ENCODE data around the gene GDPD5.

GDPD5 gene

DNA sequence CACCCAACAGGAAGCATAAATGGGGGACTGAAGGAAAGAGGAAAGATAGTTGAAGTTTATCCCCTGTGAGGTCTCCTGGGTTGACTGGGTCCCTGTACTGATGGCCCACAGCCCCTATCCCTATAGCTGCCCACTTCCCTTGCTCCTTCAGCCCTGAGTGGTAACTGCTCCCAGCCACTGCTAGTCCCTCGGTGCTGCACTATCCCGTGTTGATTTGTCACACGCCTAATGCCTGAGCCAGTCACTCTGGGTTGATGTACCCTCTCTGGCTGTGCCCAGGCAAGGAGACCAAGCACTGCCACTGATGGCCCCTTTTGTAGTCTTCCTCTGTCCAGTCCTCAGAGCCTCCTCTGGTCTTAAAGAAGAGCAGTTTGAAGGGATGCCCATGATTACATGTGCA, 9.6 kb downstream of the GDPD5 start:
- no peak for DNase-seq (ENCODE audit: low spot score)
- FAIRE-seq, result no peak

DNA sequence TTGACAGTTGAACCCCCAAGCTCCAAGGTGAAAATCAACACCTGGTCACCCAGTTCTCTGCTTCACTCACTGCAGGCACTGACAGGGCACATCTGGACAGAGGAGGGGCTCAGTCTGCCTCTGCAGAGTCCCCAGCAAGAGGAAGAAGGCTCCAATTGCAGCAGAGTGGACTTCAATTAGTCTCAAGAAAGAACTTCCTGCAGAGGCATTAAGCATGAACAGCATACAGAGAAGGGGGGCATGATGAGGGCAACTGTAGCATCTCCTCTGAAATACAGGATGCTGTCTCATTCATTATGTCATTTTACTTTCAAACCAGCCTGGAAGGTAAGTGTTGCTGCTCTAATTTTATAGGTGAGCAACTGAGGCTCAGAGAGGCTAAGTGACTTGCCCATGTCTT, 11.1 kb downstream of the GDPD5 start:
- FAIRE-seq, result no peak
- DNase-seq (ENCODE audit: low spot score), result no peak

DNA sequence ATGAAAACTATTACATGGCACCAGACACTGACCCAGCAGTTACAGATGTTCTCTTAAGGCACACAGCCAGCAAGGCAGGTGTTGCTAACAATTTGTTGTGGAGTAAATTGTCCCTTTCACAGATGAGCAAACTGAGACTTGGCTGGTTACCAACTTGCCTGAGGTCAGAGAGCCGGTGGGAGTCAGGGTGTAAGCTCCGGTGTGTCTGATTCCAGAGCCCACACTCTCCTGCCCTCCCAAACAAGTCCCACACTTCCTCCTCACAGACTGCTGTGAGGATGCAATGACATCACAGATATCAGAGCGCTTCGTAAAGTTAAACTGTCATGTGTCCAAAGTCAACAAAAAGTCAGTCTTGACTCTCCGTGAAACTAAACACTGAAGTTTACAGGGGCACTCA, 12.5 kb downstream of the GDPD5 start:
- DNase-seq (ENCODE audit: low spot score) (no peak), FAIRE-seq (no peak)

DNA sequence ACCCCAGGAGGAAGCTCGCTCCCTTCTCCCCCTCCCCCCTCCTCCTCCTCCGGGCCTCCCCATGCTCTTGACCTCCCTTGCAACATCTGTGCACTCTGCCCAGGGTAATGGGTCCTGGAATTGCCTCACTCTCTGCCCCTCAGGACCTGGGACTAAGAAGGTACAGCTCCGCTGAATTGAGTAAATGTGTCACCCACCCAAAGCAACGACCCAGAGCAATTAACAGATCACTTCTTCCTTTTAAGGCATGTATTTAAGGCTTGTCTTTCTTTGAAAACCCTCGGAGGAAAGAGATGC, 15.1 kb downstream of the GDPD5 start:
- DNase-seq (ENCODE audit: low spot score) (no peak), FAIRE-seq (no peak)

- FAIRE-seq (no peak), DNase-seq (ENCODE audit: low spot score) (no peak)
Measured at GRCh38 chr11:75510004-75510722, 15.6 kb downstream of the GDPD5 start.

DNA sequence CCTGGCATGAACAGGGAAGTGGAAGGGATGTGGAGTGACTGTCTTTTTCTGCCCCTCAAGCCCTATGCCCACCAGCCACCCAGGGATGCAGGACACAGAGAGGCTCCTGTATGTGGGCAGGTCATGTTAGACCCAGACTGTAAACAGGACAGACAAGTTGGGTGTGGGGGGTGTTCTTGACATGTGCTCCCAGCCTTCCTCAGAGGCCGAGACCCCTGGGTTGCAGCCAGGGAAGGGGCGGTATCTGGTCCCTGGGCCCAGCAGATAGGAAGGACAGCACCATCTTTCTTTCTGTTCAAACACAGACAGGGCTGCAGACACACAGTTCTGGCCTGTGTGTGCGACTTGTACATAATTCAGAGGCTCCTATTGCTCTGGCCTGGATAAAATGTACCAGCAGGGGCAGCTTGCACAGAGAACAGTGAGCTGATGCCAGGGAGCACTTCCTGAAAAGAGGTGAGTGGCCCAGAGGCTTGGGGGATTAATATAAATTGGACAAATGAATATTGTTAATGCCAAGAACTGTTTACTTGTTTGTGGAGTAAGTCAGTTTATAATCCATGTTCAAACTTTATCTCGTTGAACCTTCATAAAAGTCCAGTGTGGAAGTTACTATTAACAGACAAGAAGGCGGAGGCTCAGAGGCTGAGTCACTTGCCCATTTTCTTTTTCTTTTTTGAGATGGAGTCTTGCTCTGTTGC, 16.6 kb downstream of the GDPD5 start:
- DNase-seq (ENCODE audit: low spot score) (no peak), FAIRE-seq (no peak)

- FAIRE-seq (no peak), DNase-seq (ENCODE audit: low spot score) (no peak)
Measured at GRCh38 chr11:75508051-75508561, 17.6 kb downstream of the GDPD5 start.

- DNase-seq (ENCODE audit: low spot score), result no peak
- FAIRE-seq, result no peak
Measured at GRCh38 chr11:75507571-75507970, 18.2 kb downstream of the GDPD5 start.

DNA sequence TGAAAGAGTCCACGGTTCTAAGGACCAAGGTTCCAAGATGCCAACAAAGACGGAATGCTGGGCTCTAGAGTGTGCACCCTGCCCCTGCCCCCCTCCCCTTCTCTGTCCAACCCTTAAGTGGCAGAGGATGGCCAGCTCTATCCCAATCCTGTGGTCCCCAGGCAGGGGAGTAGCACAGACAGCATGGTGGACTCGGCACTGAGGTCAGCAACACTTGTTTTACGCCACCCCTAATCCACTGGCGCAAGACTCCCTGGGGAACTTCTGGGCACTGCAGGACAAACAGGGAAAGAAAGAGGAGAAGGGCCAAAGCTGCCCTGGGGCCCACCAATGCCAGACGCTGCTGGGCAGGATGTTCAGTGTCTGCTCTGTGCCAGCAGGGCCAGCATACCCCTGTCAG, 18.9 kb downstream of the GDPD5 start:
- FAIRE-seq, result no peak

DNA sequence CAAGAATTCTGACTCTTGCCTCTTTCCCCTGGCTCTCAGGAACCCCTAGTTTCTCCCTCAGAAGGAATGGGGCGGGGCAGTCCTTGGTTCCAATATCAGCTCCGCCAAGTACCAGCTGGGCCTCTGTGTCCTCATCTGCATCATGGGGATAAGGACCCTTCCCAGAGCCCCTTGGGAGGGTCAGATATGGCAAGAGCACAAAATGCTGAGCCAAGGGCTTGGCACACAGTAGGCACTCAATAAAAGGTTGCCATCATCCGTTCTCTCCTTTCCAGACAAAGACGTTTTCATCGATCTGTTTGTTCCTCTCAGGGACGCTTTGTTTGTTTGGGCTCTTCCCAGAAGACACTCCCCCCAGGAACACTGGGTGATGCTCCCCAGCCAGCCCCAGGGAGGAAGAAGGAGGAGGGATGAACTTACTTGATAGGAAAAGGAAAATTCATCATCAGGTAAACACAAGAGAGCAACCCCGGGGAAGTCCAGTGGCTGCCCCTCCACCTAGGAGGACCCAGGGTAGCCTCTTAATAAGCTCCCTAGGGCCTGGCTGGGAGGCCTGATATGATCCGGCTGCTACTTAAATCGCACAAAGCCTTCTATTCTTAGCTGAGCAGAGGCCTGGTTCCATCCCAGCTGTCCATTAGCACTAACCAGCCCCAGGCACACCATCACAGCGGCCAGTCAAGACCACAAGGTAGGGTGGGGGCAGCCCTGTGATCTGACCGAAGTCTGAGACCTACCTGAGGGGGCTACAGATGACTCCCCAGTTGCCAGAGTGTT, 19.6 kb downstream of the GDPD5 start:
- FAIRE-seq (no peak), DNase-seq (ENCODE audit: low spot score) (no peak)

More for the DNA sequence above, 18.9 kb downstream of the GDPD5 start:
- no peak for DNase-seq (ENCODE audit: low spot score)

DNA sequence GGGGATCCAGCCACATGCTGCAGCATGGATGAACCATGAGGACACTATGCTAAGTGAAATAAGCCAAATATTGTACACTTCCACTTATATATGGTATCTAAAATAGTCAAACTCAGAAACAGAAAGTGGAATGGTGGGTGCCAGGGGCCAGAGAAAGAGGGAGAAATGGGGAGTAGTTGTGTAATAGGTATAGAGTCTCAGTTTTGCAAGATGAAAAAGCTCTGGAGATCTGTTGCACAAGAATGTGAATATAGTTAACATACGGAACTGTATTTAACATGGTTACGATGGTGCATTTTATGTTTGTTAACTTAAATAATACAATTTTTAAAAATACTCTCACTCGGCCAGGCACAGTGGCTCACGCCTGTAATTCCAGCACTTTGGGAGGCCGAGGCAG, 21.2 kb downstream of the GDPD5 start:
- FAIRE-seq (no peak), DNase-seq (ENCODE audit: low spot score) (no peak)

GRCh38 chr11:75503531-75504099, 22.1 kb downstream of the GDPD5 start:
- no peak for DNase-seq (ENCODE audit: low spot score)
- FAIRE-seq, result no peak

DNA sequence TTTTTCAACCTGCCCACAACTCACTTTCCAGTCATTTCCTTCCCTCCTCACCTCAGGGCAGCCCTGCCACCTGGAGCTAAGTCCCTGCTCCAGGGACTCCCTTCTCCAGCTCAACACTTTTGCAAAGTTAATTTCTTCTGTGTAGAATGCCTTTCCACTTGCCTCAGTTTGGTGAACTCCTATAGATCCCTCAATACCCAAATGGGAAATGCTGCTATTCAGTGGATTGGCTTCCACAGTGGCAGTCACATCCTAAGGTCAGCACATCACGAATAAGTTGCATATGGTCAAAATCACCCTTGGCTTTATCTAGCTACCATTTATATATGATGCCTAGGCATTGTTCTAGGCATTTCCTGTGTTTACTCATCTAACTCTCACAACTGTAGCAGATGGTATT, 23.6 kb downstream of the GDPD5 start:
- no peak for FAIRE-seq
- DNase-seq (ENCODE audit: low spot score), result no peak

DNA sequence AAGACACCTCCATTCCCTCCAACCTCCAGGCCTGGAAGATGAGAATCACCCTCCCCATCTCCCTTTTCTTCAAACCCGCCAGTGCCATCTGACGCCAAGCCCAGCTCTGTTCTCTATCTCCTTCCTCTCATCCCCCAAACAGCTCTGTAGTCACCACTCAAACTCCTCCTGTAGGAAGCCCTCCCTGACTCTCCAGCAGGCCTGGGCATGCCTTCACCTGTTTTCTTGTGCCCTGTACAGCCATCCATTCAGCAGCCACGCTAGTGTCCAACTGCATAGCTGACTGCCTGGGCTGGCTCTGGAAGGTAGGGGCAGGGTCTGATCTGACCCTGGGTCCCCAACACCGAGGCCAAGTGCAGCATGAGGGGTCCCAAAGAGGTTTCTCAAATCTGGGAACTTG, 25.0 kb downstream of the GDPD5 start:
- FAIRE-seq, result no peak

DNA sequence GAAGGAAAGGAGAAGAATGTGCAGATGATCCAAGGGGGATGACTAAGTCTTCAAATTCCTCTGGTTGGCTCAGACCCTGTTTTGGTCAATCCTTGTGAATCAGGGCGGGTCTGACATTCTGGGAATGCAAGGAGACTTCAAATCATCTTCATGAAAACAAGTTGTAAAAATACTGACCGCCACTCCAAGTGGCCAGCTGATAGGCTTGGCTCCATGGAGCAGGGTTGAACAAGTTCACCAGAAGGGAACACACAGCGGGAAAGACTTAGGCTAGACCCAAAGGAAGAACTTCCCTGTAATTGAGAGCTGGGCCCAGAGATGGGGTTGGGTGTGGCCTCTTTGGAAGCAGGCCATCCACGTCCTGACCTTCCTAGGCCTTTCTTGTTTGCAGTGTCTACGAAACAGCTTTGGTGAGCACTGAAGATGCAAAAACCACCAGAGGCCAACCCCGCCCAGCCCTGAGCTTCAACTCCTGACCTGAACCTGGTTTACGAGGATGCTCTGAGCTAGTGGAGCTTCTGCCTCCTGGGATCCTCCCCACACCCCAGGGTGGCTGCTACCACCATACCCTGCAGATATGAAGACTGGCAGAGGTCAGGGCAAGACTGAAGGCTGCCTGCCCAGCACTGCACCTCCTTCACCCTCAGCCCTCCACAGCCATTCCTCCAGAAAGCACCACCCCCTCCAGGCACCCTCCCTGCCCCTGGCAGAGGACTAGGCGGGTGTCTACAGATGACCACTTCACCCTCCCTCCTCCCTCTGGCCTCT, 26.1 kb downstream of the GDPD5 start:
- DNase-seq (ENCODE audit: low spot score), result peak; percentile 84
- no peak for FAIRE-seq

More for the DNA sequence above, 25.0 kb downstream of the GDPD5 start:
- DNase-seq (ENCODE audit: low spot score), result no peak

- DNase-seq (ENCODE audit: low spot score) (no peak), FAIRE-seq (no peak)
Measured at GRCh38 chr11:75498556-75499255, 27.0 kb downstream of the GDPD5 start.

GRCh38 chr11:75497788-75498409, 27.8 kb downstream of the GDPD5 start:
- no peak for FAIRE-seq
- no peak for DNase-seq (ENCODE audit: low spot score)

GRCh38 chr11:75496305-75496752, 29.4 kb downstream of the GDPD5 start:
- FAIRE-seq (no peak), DNase-seq (ENCODE audit: low spot score) (no peak)

GRCh38 chr11:75495749-75496304, 29.9 kb downstream of the GDPD5 start:
- DNase-seq (ENCODE audit: low spot score), result no peak
- FAIRE-seq, result no peak

DNA sequence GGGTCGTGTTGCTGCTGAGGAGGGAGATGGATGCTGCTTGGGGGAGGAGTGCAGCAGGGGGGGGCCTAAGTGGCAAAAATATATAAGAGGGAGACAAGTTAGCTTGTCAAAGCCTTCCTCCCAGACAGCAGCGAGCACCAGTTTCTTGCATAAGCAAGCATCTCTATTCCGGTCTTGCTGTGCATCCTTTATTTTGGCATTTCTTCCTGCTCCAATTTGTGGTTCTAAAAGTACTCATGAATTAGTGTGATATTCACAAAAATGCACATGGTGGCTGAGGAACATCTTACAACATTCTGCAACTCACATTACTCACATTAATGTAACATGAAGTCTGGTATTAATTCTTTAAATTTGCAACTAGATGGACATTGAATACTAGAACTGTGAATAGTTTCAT, 32.1 kb downstream of the GDPD5 start:
- FAIRE-seq, result no peak

More for the DNA sequence above, 32.1 kb downstream of the GDPD5 start:
- no peak for DNase-seq (ENCODE audit: low spot score)

All from urothelium cell line (cell line).